DND-41 (cell line): Measurements from ENCODE around the gene ATP1A3.
A peak's percentile ranks its signal among the peaks of the same experiment; 100 is the strongest.

ENCODE experiments used
- ATAC-seq: fragments of 200-7000 bp; cut with Tn5 transposase; 3 replicates; pipeline ENCODE4 v1.9.1; 2021; ENCODE audit warnings: low read depth; ENCODE audit not compliant: insufficient read depth
- DNase-seq: peaks from one replicate; pipeline ENCODE4 v3.0.0-alpha.2; 2020
- H2AFZ ChIP-seq: 2 replicates; pipeline ENCODE4 v1.6.0; 2012; ENCODE audit warnings: low read depth, low read length
- H3K27ac ChIP-seq: 2 replicates; pipeline ENCODE4 v1.5.1; 2012; ENCODE audit warnings: low read length, inconsistent platforms
- H3K27me3 ChIP-seq: fragments of 200-600 bp; sonication (generic); 2 replicates; pipeline ENCODE4 v1.6.0; 2012; ENCODE audit warnings: low read length, mild to moderate bottlenecking, inconsistent platforms; ENCODE audit not compliant: insufficient read depth, poor library complexity
- H3K36me3 ChIP-seq: 2 replicates; pipeline ENCODE4 v1.5.1; 2012; ENCODE audit warnings: low read length, inconsistent platforms; ENCODE audit not compliant: insufficient read depth
- H3K4me1 ChIP-seq: 2 replicates; pipeline ENCODE4 v1.5.1; 2012; ENCODE audit warnings: mild to moderate bottlenecking, low read length; ENCODE audit not compliant: insufficient read depth
- H3K4me2 ChIP-seq: 2 replicates; pipeline ENCODE4 v1.6.0; 2012; ENCODE audit warnings: mild to moderate bottlenecking, moderate library complexity, low read length, inconsistent platforms; ENCODE audit not compliant: insufficient read depth
- H3K4me3 ChIP-seq, 2 experiments: fragments of 200-600 bp in 1 of 2; shearing (Covaris generic) in 1 of 2; 2 replicates each; pipeline ENCODE4 v1.5.1; 2012 to 2016; ENCODE audit warnings: inconsistent platforms in 2 of 2, low read length in 2 of 2, mild to moderate bottlenecking in 2 of 2, low read depth in 1 of 2, moderate library complexity in 1 of 2
- H3K79me2 ChIP-seq: 2 replicates; pipeline ENCODE4 v1.6.0; 2012; ENCODE audit warnings: low read length, inconsistent platforms; ENCODE audit not compliant: insufficient read depth
- H3K9ac ChIP-seq: 2 replicates; pipeline ENCODE4 v1.6.0; 2012; ENCODE audit warnings: low read depth, mild to moderate bottlenecking, inconsistent platforms, low read length, moderate library complexity
- H3K9me3 ChIP-seq: 2 replicates; pipeline ENCODE4 v1.5.1; 2012; ENCODE audit warnings: low read length, moderate library complexity, mild to moderate bottlenecking, inconsistent platforms; ENCODE audit not compliant: insufficient read depth, severe bottlenecking
- H4K20me1 ChIP-seq: 2 replicates; pipeline ENCODE4 v1.6.0; 2012; ENCODE audit warnings: low read length; ENCODE audit not compliant: insufficient read depth
- EZH2 ChIP-seq: IDR thresholded peaks from 3 replicates; pipeline ENCODE4 v1.6.1; 2012; ENCODE audit warnings: borderline replicate concordance, low read depth, mild to moderate bottlenecking, moderate library complexity, low read length, inconsistent platforms; ENCODE audit not compliant: severe bottlenecking
- TF ChIP-seq, protein P1 (sequence below): IDR thresholded peaks from 2 replicates; pipeline ENCODE4 v1.5.1; 2012; ENCODE audit warnings: borderline replicate concordance, low read length, moderate library complexity, mild to moderate bottlenecking; ENCODE audit not compliant: poor library complexity, severe bottlenecking; ENCODE audit errors: extremely low read depth

ATP1A3 gene

DNA sequence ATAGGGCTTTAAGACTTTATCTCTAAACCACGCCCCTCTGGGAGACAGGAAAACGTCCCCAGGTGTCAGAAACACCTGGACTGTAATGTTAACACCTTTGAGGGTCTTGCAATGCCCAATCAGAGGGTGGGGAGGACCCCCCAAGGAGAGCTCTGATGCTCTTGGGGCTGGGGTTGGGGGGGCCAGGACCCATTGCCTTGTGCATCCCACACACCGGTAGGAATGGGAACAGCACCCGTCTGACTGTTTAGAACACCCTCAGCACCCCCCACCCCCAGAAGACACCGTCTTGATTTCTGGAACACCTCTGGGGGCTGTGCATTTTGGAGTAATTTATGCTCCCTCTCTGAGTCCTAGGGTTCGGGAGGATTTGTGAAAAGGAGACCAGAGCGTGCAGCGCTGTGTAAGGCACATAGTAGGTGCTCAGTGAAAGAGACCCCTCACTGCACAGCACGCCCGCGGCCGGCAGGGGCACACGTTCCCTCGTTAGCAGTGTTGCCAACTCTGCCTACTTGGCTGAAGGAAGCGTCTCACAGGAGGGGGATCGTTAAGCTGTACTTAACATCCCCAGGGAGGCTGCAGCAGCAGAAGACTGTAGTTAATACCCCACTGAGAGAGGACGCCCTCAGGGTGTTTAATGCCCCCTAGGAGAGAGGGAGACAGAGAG, 63.0 kb downstream of the ATP1A3 start:
- Histone ChIP-seq H3K4me1 (peaks cover 49% of the 10 kb centered on the region), H3K4me2 (no peak overlapping the region), H3K9me3 (no peaks in the 10 kb centered on the region), H3K4me3 (no peak overlapping the region), H3K9ac (no peak overlapping the region), H3K27ac (no peak overlapping the region), H2AFZ (no peak overlapping the region), H3K79me2 (peaks cover 6% of the 10 kb centered on the region), H3K36me3 (peaks cover 5% of the 10 kb centered on the region; the same call in 1 of the 2 replicates), H3K27me3 (no peaks in the 10 kb centered on the region), H4K20me1 (peaks cover 4% of the 10 kb centered on the region; the same call in 1 of the 2 replicates)
- no peak for DNase-seq
- no peak for TF ChIP-seq EZH2
- TF ChIP-seq, protein P1, sequence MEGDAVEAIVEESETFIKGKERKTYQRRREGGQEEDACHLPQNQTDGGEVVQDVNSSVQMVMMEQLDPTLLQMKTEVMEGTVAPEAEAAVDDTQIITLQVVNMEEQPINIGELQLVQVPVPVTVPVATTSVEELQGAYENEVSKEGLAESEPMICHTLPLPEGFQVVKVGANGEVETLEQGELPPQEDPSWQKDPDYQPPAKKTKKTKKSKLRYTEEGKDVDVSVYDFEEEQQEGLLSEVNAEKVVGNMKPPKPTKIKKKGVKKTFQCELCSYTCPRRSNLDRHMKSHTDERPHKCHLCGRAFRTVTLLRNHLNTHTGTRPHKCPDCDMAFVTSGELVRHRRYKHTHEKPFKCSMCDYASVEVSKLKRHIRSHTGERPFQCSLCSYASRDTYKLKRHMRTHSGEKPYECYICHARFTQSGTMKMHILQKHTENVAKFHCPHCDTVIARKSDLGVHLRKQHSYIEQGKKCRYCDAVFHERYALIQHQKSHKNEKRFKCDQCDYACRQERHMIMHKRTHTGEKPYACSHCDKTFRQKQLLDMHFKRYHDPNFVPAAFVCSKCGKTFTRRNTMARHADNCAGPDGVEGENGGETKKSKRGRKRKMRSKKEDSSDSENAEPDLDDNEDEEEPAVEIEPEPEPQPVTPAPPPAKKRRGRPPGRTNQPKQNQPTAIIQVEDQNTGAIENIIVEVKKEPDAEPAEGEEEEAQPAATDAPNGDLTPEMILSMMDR = no peak
- ATAC-seq = no peak

DNA sequence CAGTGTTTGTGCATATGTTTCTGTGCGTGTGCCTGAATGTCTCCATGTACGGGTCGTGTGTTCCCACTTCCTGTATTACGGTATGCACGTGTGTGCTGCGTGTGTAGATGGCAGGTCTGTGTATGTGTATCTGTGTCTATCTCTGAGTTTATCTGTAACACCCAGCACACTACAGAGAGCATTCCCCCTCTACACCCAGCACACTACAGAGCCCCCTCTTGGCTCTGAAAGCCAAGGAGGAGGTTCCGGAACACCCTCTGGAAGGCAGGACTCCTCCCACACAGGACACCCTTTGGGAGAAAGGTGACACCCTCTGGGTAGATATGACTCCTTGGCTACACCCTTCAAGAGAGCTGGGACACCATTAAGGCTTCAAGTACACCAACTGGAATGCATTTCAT, 63.7 kb downstream of the ATP1A3 start:
- Histone ChIP-seq H3K27me3 (no peaks in the 10 kb centered on the region), H3K4me3 (no peak overlapping the region), H3K9ac (no peak overlapping the region), H3K79me2 (peaks cover 6% of the 10 kb centered on the region), H3K9me3 (no peaks in the 10 kb centered on the region), H4K20me1 (peaks cover 9% of the 10 kb centered on the region; the same call in 1 of the 2 replicates), H2AFZ (no peak overlapping the region), H3K36me3 (peaks cover 5% of the 10 kb centered on the region; the same call in 1 of the 2 replicates), H3K27ac (no peak overlapping the region), H3K4me1 (peaks cover 49% of the 10 kb centered on the region), H3K4me2 (peak overlapping the region; percentile 90; the same call in 1 of the 2 replicates)
- no peak for DNase-seq
- no peak for ATAC-seq
- TF ChIP-seq, protein P1 = no peak
- TF ChIP-seq EZH2 = no peak

DNA sequence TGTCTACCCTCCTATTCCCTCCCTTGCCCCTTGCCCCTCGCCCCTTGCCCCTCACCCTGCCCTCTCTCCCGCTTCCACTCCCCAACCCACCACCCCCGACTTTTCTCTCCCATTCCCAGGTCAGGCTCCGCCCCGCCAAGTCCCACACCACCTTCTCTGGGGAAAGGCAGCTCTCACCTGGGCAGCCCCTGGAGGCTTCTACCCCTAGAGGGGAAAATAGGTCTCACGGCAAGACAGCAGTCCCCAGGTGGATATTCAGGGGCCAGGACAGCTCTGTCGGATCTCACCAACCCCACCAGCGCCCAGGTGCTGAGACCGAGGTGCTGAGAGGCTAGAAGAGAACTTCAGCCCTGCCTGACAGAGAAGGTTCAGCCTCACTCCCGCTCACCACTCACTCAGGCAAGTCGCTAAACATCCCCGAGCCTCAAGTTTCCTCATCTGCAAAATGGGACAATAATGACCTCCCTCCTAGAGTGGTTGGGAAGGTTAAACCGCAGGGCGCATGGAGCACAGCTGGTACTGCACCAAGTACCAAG, 64.4 kb downstream of the ATP1A3 start:
- Histone ChIP-seq H3K4me3 (peak overlapping the region in 1 of 2 experiments; percentile 84; a peak in 2 of 4 replicates), H4K20me1 (peaks cover 9% of the 10 kb centered on the region; the same call in 1 of the 2 replicates), H3K79me2 (peaks cover 6% of the 10 kb centered on the region), H3K9ac (peak overlapping the region; percentile 64; the same call in 1 of the 2 replicates), H3K9me3 (no peaks in the 10 kb centered on the region), H2AFZ (no peak overlapping the region), H3K36me3 (peaks cover 5% of the 10 kb centered on the region; the same call in 1 of the 2 replicates), H3K4me2 (peak overlapping the region; percentile 90), H3K27me3 (no peaks in the 10 kb centered on the region), H3K4me1 (peaks cover 45% of the 10 kb centered on the region), H3K27ac (peak overlapping the region; percentile 79; the same call in 1 of the 2 replicates)
- TF ChIP-seq, protein P1 = no peak
- no peak for TF ChIP-seq EZH2
- ATAC-seq (no peak), DNase-seq (no peak)
